H9 (cell line): ENCODE results near the gene ACMSD. TPM values are rescaled to one million over a fixed set of nuclear protein-coding genes. Genes with fewer than 3 reads are reported as not detected.
"Not testable (repeated sequence)": the region's sequence is repeated elsewhere in the genome, so short reads cannot be mapped to it uniquely, and the experiment has no call there.

Experiments used
- DNase-seq: peaks from one replicate; pipeline ENCODE4 v3.0.0-alpha.2; 2017
- H2AFZ ChIP-seq: one replicate; pipeline ENCODE4 v1.6.1; 2013; ENCODE audit warnings: mild to moderate bottlenecking, low read length, control low read depth, moderate library complexity
- H2AK5ac ChIP-seq: 2 replicates; pipeline ENCODE4 v1.6.1; 2013; ENCODE audit warnings: low read length, control low read depth, mixed read lengths; ENCODE audit not compliant: insufficient read length
- H2BK120ac ChIP-seq: one replicate; pipeline ENCODE4 v1.6.1; 2013; ENCODE audit warnings: low read depth, mild to moderate bottlenecking, low read length, control low read depth, inconsistent platforms; ENCODE audit not compliant: poor library complexity, severe bottlenecking
- H2BK12ac ChIP-seq: 2 replicates; pipeline ENCODE4 v1.6.1; 2013; ENCODE audit warnings: low read length, control low read depth, mixed read lengths, low read depth; ENCODE audit not compliant: insufficient read length
- H2BK15ac ChIP-seq: 2 replicates; pipeline ENCODE4 v1.6.1; 2013; ENCODE audit warnings: low read depth, low read length, control low read depth
- H2BK20ac ChIP-seq: one replicate; pipeline ENCODE4 v1.6.1; 2013; ENCODE audit warnings: low read depth, mild to moderate bottlenecking, low read length, control low read depth, inconsistent platforms; ENCODE audit not compliant: poor library complexity, severe bottlenecking
- H2BK5ac ChIP-seq: 2 replicates; pipeline ENCODE4 v1.6.1; 2013; ENCODE audit warnings: low read length, control low read depth, mixed read lengths; ENCODE audit not compliant: insufficient read length
- H3K14ac ChIP-seq: 2 replicates; pipeline ENCODE4 v1.6.1; 2013; ENCODE audit warnings: low read length, control low read depth; ENCODE audit not compliant: insufficient read depth
- H3K18ac ChIP-seq: 2 replicates; pipeline ENCODE4 v1.6.1; 2013; ENCODE audit warnings: low read depth, mild to moderate bottlenecking, mixed read lengths, low read length, control low read depth; ENCODE audit not compliant: insufficient read length
- H3K23ac ChIP-seq: 2 replicates; pipeline ENCODE4 v1.6.1; 2013; ENCODE audit warnings: low read length, control low read depth, mixed read lengths, low read depth; ENCODE audit not compliant: insufficient read length
- H3K23me2 ChIP-seq: 2 replicates; pipeline ENCODE4 v1.6.1; 2013; ENCODE audit warnings: low read depth, mild to moderate bottlenecking, mixed read lengths, low read length, control low read depth; ENCODE audit not compliant: insufficient read length, poor library complexity, severe bottlenecking
- H3K27ac ChIP-seq: 2 replicates; pipeline ENCODE4 v1.5.1; 2013; ENCODE audit warnings: low read length, control low read depth, mixed read lengths, low read depth; ENCODE audit not compliant: insufficient read length
- H3K27me3 ChIP-seq: 2 replicates; pipeline ENCODE4 v1.6.1; 2013; ENCODE audit warnings: low read length, control low read depth, inconsistent platforms; ENCODE audit not compliant: insufficient read depth
- H3K4ac ChIP-seq: 2 replicates; pipeline ENCODE4 v1.6.1; 2013; ENCODE audit warnings: low read depth, mild to moderate bottlenecking, control low read depth, inconsistent platforms, low read length, moderate library complexity
- H3K4me1 ChIP-seq: 2 replicates; pipeline ENCODE4 v1.6.1; 2013; ENCODE audit warnings: low read length, control low read depth, inconsistent platforms; ENCODE audit not compliant: insufficient read depth
- H3K4me2 ChIP-seq: 2 replicates; pipeline ENCODE4 v1.6.1; 2013; ENCODE audit warnings: low read length, control low read depth, mixed read lengths; ENCODE audit not compliant: insufficient read length, insufficient read depth
- H3K56ac ChIP-seq: 2 replicates; pipeline ENCODE4 v1.6.1; 2013; ENCODE audit warnings: low read depth, mild to moderate bottlenecking, mixed read lengths, low read length, control low read depth; ENCODE audit not compliant: insufficient read length
- H3K79me1 ChIP-seq: 2 replicates; pipeline ENCODE4 v1.6.1; 2013; ENCODE audit warnings: low read depth, mild to moderate bottlenecking, moderate library complexity, low read length, control low read depth, inconsistent platforms; ENCODE audit not compliant: insufficient read depth, poor library complexity, severe bottlenecking
- H3K79me2 ChIP-seq: 2 replicates; pipeline ENCODE4 v1.6.1; 2013; ENCODE audit warnings: low read length, control low read depth, inconsistent platforms; ENCODE audit not compliant: insufficient read depth
- H3K9ac ChIP-seq: 2 replicates; pipeline ENCODE4 v1.6.1; 2013; ENCODE audit warnings: low read length, control low read depth, mixed read lengths; ENCODE audit not compliant: insufficient read length; ENCODE audit errors: extremely low read depth
- H3K9me3 ChIP-seq: one replicate; pipeline ENCODE4 v1.6.1; 2013; ENCODE audit warnings: low read depth, low read length, inconsistent platforms; ENCODE audit not compliant: control insufficient read depth
- H3T11ph ChIP-seq: one replicate; pipeline ENCODE4 v1.6.1; 2013; ENCODE audit warnings: mild to moderate bottlenecking, low read length, control low read depth, inconsistent platforms
- H4K20me1 ChIP-seq: one replicate; pipeline ENCODE4 v1.6.1; 2013; ENCODE audit not compliant: control insufficient read depth, insufficient read length, insufficient read depth
- H4K5ac ChIP-seq: 2 replicates; pipeline ENCODE4 v1.6.1; 2013; ENCODE audit warnings: low read depth, mild to moderate bottlenecking, mixed read lengths, low read length, control low read depth; ENCODE audit not compliant: insufficient read length
- H4K8ac ChIP-seq: replicated peaks from 2 replicates; pipeline ENCODE4 v1.6.1; 2013; ENCODE audit warnings: low read length, control low read depth, mixed read lengths, low read depth; ENCODE audit not compliant: insufficient read length
- H4K91ac ChIP-seq: 2 replicates; pipeline ENCODE4 v1.6.1; 2013; ENCODE audit warnings: low read depth, mild to moderate bottlenecking, moderate library complexity, mixed read lengths, low read length, control low read depth; ENCODE audit not compliant: insufficient read length
- H3K27ac Mint-ChIP-seq, 3 experiments: 2 replicates in 2 of 3; 3 replicates in 1 of 3; pipeline ENCODE4 v1.8.0; 2020 to 2021; ENCODE audit warnings: mixed read lengths in 3 of 3, mild to moderate bottlenecking in 1 of 3, moderate library complexity in 1 of 3
- H3K27me3 Mint-ChIP-seq: 2 replicates; pipeline ENCODE4 v1.8.0; 2021; ENCODE audit warnings: low read depth, mild to moderate bottlenecking, moderate library complexity, mixed read lengths
- H3K36me3 Mint-ChIP-seq, 3 experiments: 2 replicates in 2 of 3; 3 replicates in 1 of 3; pipeline ENCODE4 v1.8.0; 2020 to 2021; ENCODE audit warnings: low read depth in 3 of 3, mixed read lengths in 3 of 3; ENCODE audit not compliant: insufficient read depth in 1 of 3
- H3K4me1 Mint-ChIP-seq, 2 experiments: 2 replicates each; pipeline ENCODE4 v1.8.0; 2020; ENCODE audit warnings: mixed read lengths in 2 of 2
- H3K4me3 Mint-ChIP-seq, 2 experiments: 2 replicates in 1 of 2; 3 replicates in 1 of 2; pipeline ENCODE4 v1.8.0; 2020 to 2021; ENCODE audit warnings: mild to moderate bottlenecking in 2 of 2, mixed read lengths in 2 of 2, moderate library complexity in 1 of 2
- H3K9me3 Mint-ChIP-seq, 2 experiments: 2 replicates in 1 of 2; 3 replicates in 1 of 2; pipeline ENCODE4 v1.8.0; 2020; ENCODE audit warnings: mild to moderate bottlenecking in 2 of 2, mixed read lengths in 2 of 2, moderate library complexity in 1 of 2
- CTCF ChIP-seq: fragments of 200-600 bp; sonication (generic); conservative IDR thresholded peaks from 3 replicates; pipeline ENCODE4 v1.8.0; 2021; ENCODE audit warnings: antibody characterized with exemption, mild to moderate bottlenecking
- WGBS: extraction: QIAGEN DNeasy Blood & Tissue Kit; methylation state at CpG from one replicate; pipeline ENCODE4 v1.1.7; 2013; ENCODE audit warnings: missing lambda C conversion rate, low lambda C conversion rate, mixed read lengths; ENCODE audit not compliant: insufficient read length; ENCODE audit errors: extremely low coverage; 5-methylcytosine and 5-hydroxymethylcytosine counted together
- total RNA-seq: library from RNA; stranded (reverse); gene quantifications from 2 replicates; pipeline ENCODE4 v1.2.1, GENCODE V29; 2021

Gene ACMSD
- total RNA-seq, 1 experiment from 2014 or later, result not detected

GRCh38 chr2:134900151-134900550, 61.7 kb downstream of the ACMSD start:
- no peaks in the 10 kb centered on the region for H4K20me1 ChIP-seq
- no peak overlapping the region for H4K91ac ChIP-seq
- no peak overlapping the region for H3T11ph ChIP-seq
- no peaks in the 10 kb centered on the region for H3K9me3 Mint-ChIP-seq
- H2AFZ ChIP-seq, result no peak overlapping the region
- no peaks in the 10 kb centered on the region for H3K36me3 Mint-ChIP-seq
- no peaks in the 10 kb centered on the region for H3K27me3 Mint-ChIP-seq
- no peak overlapping the region for H3K9ac ChIP-seq
- no peaks in the 10 kb centered on the region for H3K9me3 ChIP-seq
- H2BK5ac ChIP-seq, result no peak overlapping the region
- H2BK120ac ChIP-seq, result no peak overlapping the region
- no peak overlapping the region for H2BK20ac ChIP-seq
- no peak overlapping the region for H3K4me3 Mint-ChIP-seq
- H3K14ac ChIP-seq, result no peak overlapping the region
- H3K4me1 Mint-ChIP-seq, result peaks cover 0 to 4% of the 10 kb centered on the region in 2 experiments; a peak in 1 of 4 replicates
- no peaks in the 10 kb centered on the region for H3K79me1 ChIP-seq
- H3K79me2 ChIP-seq, result no peaks in the 10 kb centered on the region
- no peak for DNase-seq
- no peak overlapping the region for H2AK5ac ChIP-seq
- H3K56ac ChIP-seq, result no peak overlapping the region
- no peak overlapping the region for H3K4me2 ChIP-seq
- H3K4me1 ChIP-seq, result no peaks in the 10 kb centered on the region
- H3K27me3 ChIP-seq, result no peaks in the 10 kb centered on the region
- H3K4ac ChIP-seq, result no peak overlapping the region
- no peak overlapping the region for H3K27ac Mint-ChIP-seq
- H3K18ac ChIP-seq, result no peak overlapping the region
- no peak overlapping the region for H2BK12ac ChIP-seq
- H3K27ac ChIP-seq, result no peak overlapping the region
- H4K5ac ChIP-seq, result no peak overlapping the region
- no peak overlapping the region for H3K23ac ChIP-seq
- no peak overlapping the region for H4K8ac ChIP-seq
- no CpG with 5 or more reads among the region's 1 CpG for WGBS
- no peaks in the 10 kb centered on the region for H3K23me2 ChIP-seq
- no peak for TF ChIP-seq CTCF
- no peak overlapping the region for H2BK15ac ChIP-seq

- WGBS, result no CpG with 5 or more reads among the region's 13 CpGs
- H3K4ac ChIP-seq, H4K20me1 ChIP-seq, H2BK5ac ChIP-seq, H3K14ac ChIP-seq, H3K23me2 ChIP-seq, H3K23ac ChIP-seq, H3K4me2 ChIP-seq, H3K27me3 Mint-ChIP-seq, H3K56ac ChIP-seq, H4K8ac ChIP-seq, H3K9me3 Mint-ChIP-seq, H2BK15ac ChIP-seq, H4K5ac ChIP-seq, H2AK5ac ChIP-seq, H3K9ac ChIP-seq, DNase-seq, H3T11ph ChIP-seq, H3K18ac ChIP-seq, H3K9me3 ChIP-seq, H3K79me2 ChIP-seq, H3K27ac ChIP-seq, H2BK120ac ChIP-seq, H3K4me1 ChIP-seq, H4K91ac ChIP-seq, H3K4me1 Mint-ChIP-seq, H2BK12ac ChIP-seq, H2BK20ac ChIP-seq, H3K79me1 ChIP-seq, H2AFZ ChIP-seq, H3K4me3 Mint-ChIP-seq, H3K36me3 Mint-ChIP-seq, H3K27me3 ChIP-seq: not testable (repeated sequence)
- H3K27ac Mint-ChIP-seq, result 0 out of 7 replicates have a peak overlapping the region, but pooled peaks of 2 of the 3 experiments have one; percentile 1
Observed at GRCh38 chr2:134903701-134904100, 65.3 kb downstream of the ACMSD start.
